GM12878 (cell line): ENCODE results near the gene TMEM163. TPM values are rescaled to one million over a fixed set of nuclear protein-coding genes. Genes with fewer than 3 reads are reported as not detected.
A peak's percentile ranks its signal among the peaks of the same experiment; 100 is the strongest.

Source experiments
- ATF7 ChIP-seq: fragments of 450-650 bp; IDR thresholded peaks from 2 replicates; pipeline ENCODE4 v1.6.1; 2016; ENCODE audit warnings: low read depth, mild to moderate bottlenecking
- BCL3 ChIP-seq: IDR thresholded peaks from 2 replicates; pipeline ENCODE4 v1.6.1; 2011; ENCODE audit warnings: borderline replicate concordance, low read depth, mild to moderate bottlenecking, moderate library complexity, low read length; ENCODE audit not compliant: insufficient read depth, poor library complexity, severe bottlenecking
- BRCA1 ChIP-seq: IDR thresholded peaks from 2 replicates; pipeline ENCODE4 v1.6.1; 2011; ENCODE audit warnings: low read depth, low read length, improper control_type of control experiment
- CBFB ChIP-seq: IDR thresholded peaks from 2 replicates; pipeline ENCODE4 v1.6.1; 2016; ENCODE audit warnings: antibody characterized with exemption, low read depth
- CREM ChIP-seq: IDR thresholded peaks from 2 replicates; pipeline ENCODE4 v1.6.1; 2014; ENCODE audit warnings: antibody characterized with exemption, low read depth
- DPF2 ChIP-seq: fragments of 450-650 bp; IDR thresholded peaks from 2 replicates; pipeline ENCODE4 v1.6.1; 2017; ENCODE audit warnings: mild to moderate bottlenecking
- E2F4 ChIP-seq: IDR thresholded peaks from 2 replicates; pipeline ENCODE4 v1.6.1; 2012; ENCODE audit warnings: low read depth, low read length, improper control_type of control experiment
- EED ChIP-seq: sonication (generic); IDR thresholded peaks from 2 replicates; pipeline ENCODE4 v1.6.1; 2016; ENCODE audit warnings: antibody characterized with exemption, low read depth
- ETV6 ChIP-seq, 2 experiments: fragments of 450-650 bp in 1 of 2; IDR thresholded peaks in 1 of 2; conservative IDR thresholded peaks in 1 of 2; 2 replicates each; pipeline ENCODE4 v1.6.1; 2014; ENCODE audit warnings: antibody characterized with exemption in 1 of 2, borderline replicate concordance in 1 of 2, low read depth in 1 of 2, mild to moderate bottlenecking in 1 of 2, moderate library complexity in 1 of 2
- EZH2 ChIP-seq: IDR thresholded peaks from 2 replicates; pipeline ENCODE4 v1.6.1; 2012; ENCODE audit warnings: low read depth, mild to moderate bottlenecking, control low read depth, inconsistent platforms, low read length, borderline replicate concordance; ENCODE audit not compliant: control insufficient read depth
- GABPA ChIP-seq: IDR thresholded peaks from 2 replicates; pipeline ENCODE4 v1.6.1; 2014; ENCODE audit warnings: antibody characterized with exemption, low read depth, mild to moderate bottlenecking, inconsistent platforms
- KAT2A ChIP-seq: conservative IDR thresholded peaks from 2 replicates; pipeline ENCODE4 v1.6.1; 2011; ENCODE audit warnings: low read depth, low read length; ENCODE audit not compliant: control insufficient read depth
- MEF2B ChIP-seq: fragments of 450-650 bp; IDR thresholded peaks from 2 replicates; pipeline ENCODE4 v1.6.1; 2018; ENCODE audit warnings: mild to moderate bottlenecking, moderate library complexity; ENCODE audit not compliant: partially characterized antibody, poor library complexity, severe bottlenecking
- NKRF ChIP-seq: fragments of 450-650 bp; conservative IDR thresholded peaks from 2 replicates; pipeline ENCODE4 v1.6.1; 2017; ENCODE audit warnings: mild to moderate bottlenecking, moderate library complexity
- PAX5 ChIP-seq: IDR thresholded peaks from 2 replicates; pipeline ENCODE4 v1.6.1; 2011; ENCODE audit warnings: low read depth, low read length, borderline replicate concordance
- POLR2A ChIP-seq: IDR thresholded peaks from 2 replicates; pipeline ENCODE4 v1.6.1; 2011; ENCODE audit warnings: low read depth, mild to moderate bottlenecking, low read length
- POU2F2 ChIP-seq: IDR thresholded peaks from 3 replicates; pipeline ENCODE4 v1.6.1; 2011; ENCODE audit warnings: low read depth, mild to moderate bottlenecking, low read length, borderline replicate concordance
- PRDM15 ChIP-seq: fragments of 450-650 bp; formaldehyde crosslinking; IDR thresholded peaks from 2 replicates; pipeline ENCODE4 v1.4.0; 2020; ENCODE audit warnings: mild to moderate bottlenecking, moderate library complexity
- RAD51 ChIP-seq: fragments of 450-650 bp; IDR thresholded peaks from 2 replicates; pipeline ENCODE4 v1.6.1; 2016; ENCODE audit warnings: moderate library complexity, mild to moderate bottlenecking, inconsistent platforms
- RB1 ChIP-seq: fragments of 450-650 bp; formaldehyde crosslinking; IDR thresholded peaks from 2 replicates; pipeline ENCODE4 v1.6.1; 2017; ENCODE audit warnings: mild to moderate bottlenecking, borderline replicate concordance
- RUNX3 ChIP-seq: IDR thresholded peaks from 2 replicates; pipeline ENCODE4 v1.6.1; 2012; ENCODE audit warnings: low read length, inconsistent platforms
- STAT1 ChIP-seq: fragments of 450-650 bp; conservative IDR thresholded peaks from 2 replicates; pipeline ENCODE4 v1.6.1; 2014; ENCODE audit warnings: antibody characterized with exemption, mild to moderate bottlenecking
- YY1 ChIP-seq: IDR thresholded peaks from 2 replicates; pipeline ENCODE4 v1.6.1; 2011; ENCODE audit warnings: low read depth, mild to moderate bottlenecking, low read length
- ZNF207 ChIP-seq: fragments of 450-650 bp; IDR thresholded peaks from 2 replicates; pipeline ENCODE4 v1.6.1; 2014; ENCODE audit warnings: antibody characterized with exemption, mild to moderate bottlenecking, borderline replicate concordance
- ZSCAN29 ChIP-seq: fragments of 450-650 bp; IDR thresholded peaks from 2 replicates; pipeline ENCODE4 v1.6.1; 2017; ENCODE audit warnings: mild to moderate bottlenecking, moderate library complexity
- polyA plus RNA-seq, 11 experiments: library from polyadenylated mRNA; depleted of rRNA in 4 of 11; unstranded in 6 of 11; stranded (reverse) in 5 of 11; fragments of >200 nt; fragmentation: Nextera tagmentation in 4 of 11; fragmentation: Illumina TruSeq in 1 of 11; extraction: Ambion mirVana in 4 of 11; extraction: Trizol in 1 of 11; gene quantifications; 1 replicate in 1 of 11; 2 replicates in 10 of 11; pipeline versions ENCODE4 v1.2.1 to v1.2.3, GENCODE V29; 2011 to 2016; ENCODE audit warnings: inconsistent platforms in 2 of 11, missing spikeins in 2 of 11, low read depth in 1 of 11
- total RNA-seq, 4 experiments: library from RNA; depleted of rRNA in 3 of 4; stranded (reverse); fragments of >200 nt in 3 of 4; fragmentation: Illumina TruSeq in 1 of 4; extraction: Trizol in 1 of 4; gene quantifications; 2 replicates each; pipeline versions ENCODE4 v1.2.1 to v1.2.3, GENCODE V29; 2013 to 2021

TMEM163 gene
- total and polyA plus RNA-seq, 10 of the 15 experiments (the other 5 are each of a cell fraction or from before 2014, with no cell fraction given) = 0.05 to 0.11 (median 0.07) TPM; not detected in 4

- TF ChIP-seq BCL3 (no peak), PAX5 (no peak), CREM (peak; percentile 14; the same call in 1 of the 2 replicates), BRCA1 (no peak), POU2F2 (no peak), RB1 (no peak), NKRF (no peak), MEF2B (no peak), EED (0 out of 2 replicates have a peak, but pooled peaks have one; percentile 33), RUNX3 (peak; percentile 80), GABPA (no peak), STAT1 (no peak), ZNF207 (no peak), YY1 (peak; percentile 46; the same call in 1 of the 2 replicates), KAT2A (no peak), DPF2 (no peak), POLR2A (no peak), PRDM15 (CRISPR knock-in tag) (no peak), ETV6 (conservative IDR thresholded peaks at IDR 0.05 in 1 of 2, IDR thresholded peaks at IDR 0.05 in 1 of 2; ENCODE audit: borderline replicate concordance in 1 of 2, low read depth in 1 of 2) (no peak), CBFB (no peak), E2F4 (no peak), ZSCAN29 (no peak), EZH2 (no peak), ATF7 (no peak), RAD51 (no peak)
Measured at GRCh38 chr2:134583462-134583861, 135.3 kb downstream of the TMEM163 start (continued).
